ENCODE results near the gene REV3L. TPM values are rescaled to one million over a fixed set of nuclear protein-coding genes. Genes with fewer than 3 reads are reported as not detected.
"Not testable (repeated sequence)": the region's sequence is repeated elsewhere in the genome, so short reads cannot be mapped to it uniquely, and the experiment has no call there.

Gene REV3L
- total RNA-seq, 2 experiments from 2014 or later = 20.1 to 23.0 TPM

DNA sequence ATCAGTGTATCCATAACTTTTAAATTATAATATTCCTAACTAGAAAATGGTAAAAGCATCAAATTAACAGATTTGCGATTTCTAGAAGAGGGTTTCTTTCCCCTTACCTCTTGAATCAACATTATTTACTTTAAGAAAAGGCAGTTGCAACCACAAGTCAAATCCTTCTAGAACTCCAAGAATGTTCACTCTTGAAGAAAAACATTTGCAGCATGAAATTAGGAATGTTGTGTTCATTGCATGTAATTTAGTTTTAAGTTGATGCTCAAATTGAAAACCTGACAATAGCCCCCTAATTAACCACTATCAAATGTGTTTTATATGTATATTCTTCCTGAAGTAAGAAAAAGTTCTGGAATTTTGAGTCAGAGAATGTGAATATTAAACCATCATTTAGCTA lies 2.3 kb upstream of the REV3L start:
- no peak for DNase-seq
- H3K4me3 Mint-ChIP-seq = no peak overlapping the region
- POLR2A ChIA-PET = interaction anchor here (0.8 to 2.8 kb wide), 3 partner anchors 74 to 226 kb away, joined by 3 to 50 read pairs (median 4); a partner anchor contains a TSS
- no peak for ATAC-seq (ENCODE audit: low read depth)
- H3K9me3 Mint-ChIP-seq = no peaks in the 10 kb centered on the region
- H3K4me1 Mint-ChIP-seq = peaks cover 43% of the 10 kb centered on the region
- H3K27ac Mint-ChIP-seq = no peak overlapping the region
- no peaks in the 10 kb centered on the region for H3K27me3 Mint-ChIP-seq
- peaks cover 6% of the 10 kb centered on the region for H3K36me3 Mint-ChIP-seq

DNA sequence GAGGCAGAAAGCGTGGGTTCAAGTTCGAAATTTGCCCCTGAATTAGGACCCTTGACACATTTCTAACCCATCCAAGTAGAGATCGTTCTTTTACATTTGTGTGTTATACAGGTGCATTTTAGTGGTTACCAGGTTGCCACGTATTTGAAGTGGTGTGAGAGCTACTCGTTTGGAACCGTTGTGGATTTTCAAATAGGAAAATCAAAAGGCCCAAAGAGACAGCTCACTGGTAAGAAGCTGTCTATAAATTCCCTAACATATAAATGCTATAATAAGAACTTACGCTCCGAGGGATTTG lies 1.6 kb upstream of the REV3L start:
- Mint-ChIP-seq H3K36me3 (peaks cover 5% of the 10 kb centered on the region), H3K4me3 (peak overlapping the region; percentile 96), H3K9me3 (no peaks in the 10 kb centered on the region), H3K27ac (peak overlapping the region; percentile 100), H3K27me3 (no peaks in the 10 kb centered on the region), H3K4me1 (peaks cover 43% of the 10 kb centered on the region)
- POLR2A ChIA-PET = interaction anchor here (0.8 to 2.8 kb wide), 8 partner anchors 38 to 559 kb away, joined by 3 to 50 read pairs (median 5); partner anchors contain the start of gene GTF3C6
- ATAC-seq (ENCODE audit: low read depth) (no peak), DNase-seq (no peak)

- peak overlapping the region; percentile 96 for H3K4me3 Mint-ChIP-seq
- no peaks in the 10 kb centered on the region for H3K9me3 Mint-ChIP-seq
- peak overlapping the region; percentile 100 for H3K27ac Mint-ChIP-seq
- peaks cover 5% of the 10 kb centered on the region for H3K36me3 Mint-ChIP-seq
- POLR2A ChIA-PET = interaction anchor here (0.8 to 2.8 kb wide), 11 partner anchors 38 to 560 kb away, joined by 3 to 50 read pairs (median 4); partner anchors contain the start of genes GTF3C6 and TRAF3IP2
- peak; percentile 60 for ATAC-seq (ENCODE audit: low read depth)
- H3K4me1 Mint-ChIP-seq = peaks cover 44% of the 10 kb centered on the region
- DNase-seq = no peak
- H3K27me3 Mint-ChIP-seq = no peaks in the 10 kb centered on the region
Observed at GRCh38 chr6:111483736-111484632, 966 bp upstream of the REV3L start.

GRCh38 chr6:111482188-111482958 lies 645 bp downstream of the REV3L start:
- Mint-ChIP-seq H3K36me3 (peaks cover 2% of the 10 kb centered on the region), H3K27ac (peak overlapping the region; percentile 87), H3K9me3 (no peaks in the 10 kb centered on the region), H3K27me3 (no peaks in the 10 kb centered on the region), H3K4me1 (peaks cover 42% of the 10 kb centered on the region), H3K4me3 (peak overlapping the region; percentile 96)
- POLR2A ChIA-PET = interaction anchor here (0.5 to 2.8 kb wide), 12 partner anchors 40 to 605 kb away, joined by 3 to 50 read pairs (median 4); partner anchors contain the start of genes FAM229B, TRAF3IP2 and TUBE1
- ATAC-seq (ENCODE audit: low read depth) (peak; percentile 25), DNase-seq (peak; percentile 70)

DNA sequence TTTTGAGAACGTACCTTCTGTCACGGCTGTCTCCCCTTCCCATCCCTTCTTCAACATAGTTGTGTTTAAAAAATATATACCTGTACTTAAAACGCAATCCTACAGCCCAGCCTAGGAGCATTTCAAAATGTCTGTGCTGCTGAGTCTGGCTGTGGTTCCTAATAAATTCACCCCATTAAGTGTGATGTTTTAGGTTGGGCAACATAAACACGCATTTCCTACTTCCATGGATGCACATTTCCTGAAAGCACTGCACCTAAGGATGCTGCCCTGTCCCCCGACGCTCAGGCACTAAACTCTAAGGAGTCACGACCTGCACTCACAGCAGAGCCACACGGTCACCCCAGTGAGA lies 1.2 kb downstream of the REV3L start:
- Mint-ChIP-seq H3K36me3 (no peaks in the 10 kb centered on the region), H3K27me3 (no peaks in the 10 kb centered on the region), H3K4me3 (peak overlapping the region; percentile 96), H3K27ac (peak overlapping the region; percentile 87), H3K4me1 (peaks cover 38% of the 10 kb centered on the region), H3K9me3 (no peaks in the 10 kb centered on the region)
- POLR2A ChIA-PET = interaction anchor here (1.4 kb wide), 1 partner anchor 223 kb away, joined by 6 read pairs; a partner anchor contains a TSS
- ATAC-seq (ENCODE audit: low read depth) = no peak
- no peak for DNase-seq

DNA sequence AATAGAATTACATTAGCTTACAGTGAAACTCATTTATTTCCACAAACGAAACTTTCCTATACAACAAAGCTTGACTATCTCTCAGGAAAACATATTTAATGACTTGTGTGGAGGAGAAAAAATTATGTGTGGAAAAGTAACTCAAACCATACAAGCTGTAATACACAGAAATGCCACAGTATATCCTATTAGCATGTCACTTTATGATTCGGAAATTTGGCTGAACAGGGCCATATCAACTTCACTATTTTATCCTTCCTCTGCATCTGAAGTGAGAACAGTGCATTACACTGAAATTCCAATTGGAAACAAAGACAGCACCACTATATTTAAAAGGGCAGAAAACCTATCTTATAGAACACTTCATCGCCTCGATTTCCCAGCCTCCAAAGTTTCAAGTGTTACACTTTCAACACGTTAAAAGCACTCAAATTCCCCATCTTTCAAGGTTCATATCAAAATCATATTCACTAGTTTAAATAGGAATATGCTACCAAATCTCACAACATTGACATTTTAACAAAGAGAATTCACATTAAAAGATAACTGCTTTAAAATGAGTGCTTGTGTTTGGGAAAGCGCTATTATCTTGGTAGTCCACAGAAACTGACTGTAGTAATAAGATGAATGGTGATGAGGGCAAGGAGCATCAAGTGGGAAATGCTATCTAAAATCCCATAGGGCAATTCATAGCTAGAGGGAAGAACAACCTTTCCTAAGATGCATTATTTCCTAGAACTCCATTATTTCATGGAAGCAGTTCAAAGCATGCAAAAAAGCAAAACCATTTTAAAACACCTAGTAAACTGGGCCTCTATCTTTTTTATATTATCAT lies 1.8 kb downstream of the REV3L start:
- Mint-ChIP-seq H3K4me3 (peak overlapping the region; percentile 96), H3K36me3 (no peaks in the 10 kb centered on the region), H3K4me1 (peaks cover 32% of the 10 kb centered on the region), H3K27ac (no peak overlapping the region), H3K27me3 (no peaks in the 10 kb centered on the region), H3K9me3 (no peaks in the 10 kb centered on the region)
- DNase-seq (no peak), ATAC-seq (ENCODE audit: low read depth) (no peak)
- POLR2A ChIA-PET = interaction anchor here (1.4 kb wide), 1 partner anchor 222 kb away, joined by 6 read pairs; a partner anchor contains a TSS

- ATAC-seq (ENCODE audit: low read depth) = no peak
- Mint-ChIP-seq H3K27me3 (no peaks in the 10 kb centered on the region), H3K9me3 (no peaks in the 10 kb centered on the region), H3K4me3 (no peak overlapping the region), H3K27ac (peak overlapping the region; percentile 15), H3K4me1 (peaks cover 25% of the 10 kb centered on the region), H3K36me3 (no peaks in the 10 kb centered on the region)
- POLR2A ChIA-PET = interaction anchor here (0.7 to 2.1 kb wide), 4 partner anchors 105 to 684 kb away, joined by 3 to 38 read pairs (median 4); partner anchors contain the start of gene TRAF3IP2
- DNase-seq = no peak
Observed at GRCh38 chr6:111478749-111479148, 4.3 kb downstream of the REV3L start.

DNA sequence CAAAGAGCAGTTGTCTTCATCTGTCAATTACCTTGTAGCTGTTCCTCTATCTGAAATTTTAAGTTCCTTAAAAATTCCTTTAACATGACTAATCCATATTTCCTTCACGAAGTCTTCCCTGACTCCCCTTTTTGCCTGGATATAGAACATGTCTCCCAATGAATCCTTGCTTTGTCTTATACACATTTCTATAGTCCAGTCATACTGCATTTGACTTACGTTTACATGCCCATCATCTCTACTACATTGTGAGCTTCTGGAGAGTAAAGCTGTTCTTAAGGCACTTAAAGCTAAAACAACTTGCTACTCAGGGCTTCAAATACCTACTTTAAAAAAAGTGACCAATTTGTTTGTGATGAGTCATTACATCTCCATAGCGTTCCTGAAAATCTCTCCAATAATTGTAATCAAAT lies 4.9 kb downstream of the REV3L start:
- Mint-ChIP-seq H3K9me3 (no peaks in the 10 kb centered on the region), H3K27ac (no peak overlapping the region), H3K27me3 (no peaks in the 10 kb centered on the region), H3K4me3 (no peak overlapping the region), H3K36me3 (peaks cover 2% of the 10 kb centered on the region), H3K4me1 (peaks cover 28% of the 10 kb centered on the region)
- POLR2A ChIA-PET = interaction anchor here (0.6 to 2.1 kb wide), 6 partner anchors 12 to 219 kb away, joined by 3 to 38 read pairs (median 4); partner anchors contain the start of gene TRAF3IP2
- ATAC-seq (ENCODE audit: low read depth) (no peak), DNase-seq (no peak)

GRCh38 chr6:111477481-111477938 lies 5.5 kb downstream of the REV3L start:
- Mint-ChIP-seq H3K9me3 (no peaks in the 10 kb centered on the region), H3K4me3 (no peak overlapping the region), H3K4me1 (peaks cover 33% of the 10 kb centered on the region), H3K36me3 (peaks cover 5% of the 10 kb centered on the region), H3K27me3 (no peaks in the 10 kb centered on the region), H3K27ac (no peak overlapping the region)
- POLR2A ChIA-PET = interaction anchor here (1.2 kb wide), 1 partner anchor 128 kb away, joined by 5 read pairs; the partner anchor contains the start of gene TRAF3IP2
- DNase-seq = no peak
- no peak for ATAC-seq (ENCODE audit: low read depth)

DNA sequence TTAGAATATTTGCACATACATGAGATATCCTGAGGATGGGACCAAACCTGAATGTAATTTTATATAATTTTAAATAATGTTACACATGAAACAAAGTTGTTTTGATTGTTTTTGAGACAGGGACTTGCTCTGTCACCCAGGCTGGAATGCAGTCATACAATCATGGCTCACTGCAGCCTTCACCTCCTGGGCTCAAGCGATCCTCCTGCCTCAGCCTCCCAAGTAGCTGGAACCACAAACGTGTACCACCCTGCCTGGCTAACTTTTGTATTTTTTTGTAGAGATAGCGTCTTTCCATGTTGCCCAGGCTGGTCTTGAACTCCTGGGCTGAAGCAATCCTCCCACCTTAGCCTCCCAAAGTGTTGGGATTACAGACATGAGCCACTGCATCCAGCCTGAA lies 7.0 kb downstream of the REV3L start:
- DNase-seq; H3K27me3 Mint-ChIP-seq; H3K36me3 Mint-ChIP-seq; H3K27ac Mint-ChIP-seq; ATAC-seq (ENCODE audit: low read depth); POLR2A ChIA-PET; H3K4me3 Mint-ChIP-seq; H3K9me3 Mint-ChIP-seq: not testable (repeated sequence)
- H3K4me1 Mint-ChIP-seq = peaks cover 32% of the 10 kb centered on the region

GRCh38 chr6:111474771-111475170 lies 8.2 kb downstream of the REV3L start:
- ATAC-seq (ENCODE audit: low read depth) (no peak), DNase-seq (no peak)
- POLR2A ChIA-PET = no interaction called here
- H3K4me3 Mint-ChIP-seq = no peak overlapping the region
- no peak overlapping the region for H3K27ac Mint-ChIP-seq
- H3K36me3 Mint-ChIP-seq = peaks cover 10% of the 10 kb centered on the region
- no peaks in the 10 kb centered on the region for H3K27me3 Mint-ChIP-seq
- no peaks in the 10 kb centered on the region for H3K9me3 Mint-ChIP-seq
- H3K4me1 Mint-ChIP-seq = peaks cover 29% of the 10 kb centered on the region

GRCh38 chr6:111474106-111474505 lies 8.9 kb downstream of the REV3L start:
- peaks cover 34% of the 10 kb centered on the region for H3K4me1 Mint-ChIP-seq

More at GRCh38 chr6:111474106-111474505, 8.9 kb downstream of the REV3L start:
- no peak for ATAC-seq (ENCODE audit: low read depth)
- no peak for DNase-seq
- POLR2A ChIA-PET = no interaction called here
- no peak overlapping the region for H3K4me3 Mint-ChIP-seq
- H3K27ac Mint-ChIP-seq = no peak overlapping the region
- peaks cover 14% of the 10 kb centered on the region for H3K36me3 Mint-ChIP-seq
- H3K9me3 Mint-ChIP-seq = no peaks in the 10 kb centered on the region
- no peaks in the 10 kb centered on the region for H3K27me3 Mint-ChIP-seq
